Measurements from ENCODE around the gene MFSD8. TPM values are rescaled to one million over a fixed set of nuclear protein-coding genes. Genes with fewer than 3 reads are reported as not detected.

MFSD8 gene
- total and polyA plus RNA-seq, 2 donors (not counting 1 experiment from before 2014, with no cell fraction given): 18.8 to 28.6 TPM

- DNase-seq (ENCODE audit: low read depth in 2 of 2): peak in 1 of 2 donors; percentile 22
- Histone ChIP-seq H3K27ac (ENCODE audit: insufficient read depth, low read length) (no peak overlapping the region), H3K4me3 (replicated peaks in 1 of 4; ENCODE audit: control extremely low read depth in 1 of 4, insufficient read depth in 1 of 4, low read depth in 3 of 4, low read length in 4 of 4) (no peak overlapping the region), H3K36me3 (ENCODE audit: control insufficient read depth, insufficient read depth, low read length) (no peaks in the 10 kb centered on the region), H3K4me2 (ENCODE audit: extremely low read depth, insufficient read depth, low read length) (no peak overlapping the region), H3K9ac (ENCODE audit: insufficient read depth, low read length) (no peak overlapping the region), H3K4me1 (ENCODE audit: control insufficient read depth, extremely low read depth, insufficient read depth, low read length) (peaks cover 11% of the 10 kb centered on the region), H3K27me3 (ENCODE audit: control insufficient read depth, insufficient read depth, low read length) (no peaks in the 10 kb centered on the region), H3K9me3 (ENCODE audit: control insufficient read depth, insufficient read depth, low read depth, low read length) (no peaks in the 10 kb centered on the region), H2AFZ (ENCODE audit: low read length) (no peak overlapping the region), H3K79me2 (ENCODE audit: control insufficient read depth, insufficient read depth, low read length) (no peaks in the 10 kb centered on the region), H4K20me1 (ENCODE audit: control insufficient read depth, extremely low read depth, insufficient read depth, low read length) (no peaks in the 10 kb centered on the region)
- TF ChIP-seq EZH2 (IDR thresholded peaks at IDR 0.05; ENCODE audit: low read length, missing control alignments): no peak
These were observed 96.8 kb downstream of the MFSD8 start for GRCh38 chr4:127868196-127868595.

Other genes with a start within 250 kb of the MFSD8 start
- gene SLC25A31, start 234.8 kb downstream of the MFSD8 start, total RNA-seq: not detected in 2 replicates
- gene SLC25A31, start 234.8 kb downstream of the MFSD8 start, polyA plus RNA-seq: not detected in 2 replicates
- gene HSPA4L, start 182.9 kb downstream of the MFSD8 start, total RNA-seq: 8.5 and 10.1 TPM in 2 replicates
- gene HSPA4L, start 182.9 kb downstream of the MFSD8 start, polyA plus RNA-seq: 3.9 and 9.9 TPM in 2 replicates
- 1.3 and 5.9 TPM in 2 replicates for gene PLK4, start 84.3 kb downstream of the MFSD8 start, total RNA-seq
- gene PLK4, start 84.3 kb downstream of the MFSD8 start, polyA plus RNA-seq: 6.3 and 21.1 TPM in 2 replicates
- 5.3 and 5.4 TPM in 2 replicates for gene ABHD18, start 233 bp upstream of the MFSD8 start, total RNA-seq
- 3.0 and 4.2 TPM in 2 replicates for gene ABHD18, start 233 bp upstream of the MFSD8 start, polyA plus RNA-seq
- gene LARP1B, start 96.1 kb upstream of the MFSD8 start, total RNA-seq: 16.8 and 18.5 TPM in 2 replicates
- gene LARP1B, start 96.1 kb upstream of the MFSD8 start, polyA plus RNA-seq: 13.6 and 17.1 TPM in 2 replicates

All from fibroblast of lung (primary cell).